Left lobe of liver (tissue), 2 donors: Measurements from ENCODE around the gene EFS. TPM values are rescaled to one million over a fixed set of nuclear protein-coding genes. Genes with fewer than 3 reads are reported as not detected.
A peak's percentile ranks its signal among the peaks of the same experiment; 100 is the strongest.

ENCODE experiments used
- ATAC-seq: fragments of 200-7000 bp; cut with Tn5 transposase; one replicate; pipeline ENCODE4 v1.9.1; 2020; ENCODE audit warnings: mild to moderate bottlenecking, moderate library complexity
- DNase-seq: peaks from one replicate; pipeline ENCODE4 v3.0.0-alpha.2; 2020; ENCODE audit warnings: low spot score
- total RNA-seq: library from RNA; stranded (reverse); gene quantifications from one replicate; pipeline ENCODE4 v1.2.1, GENCODE V29; 2021
- donor health status: DM: no; HTN: no; CAD: no; lungs with moderate emphysema.
- donor health status: DM: no; HTN: yes; CAD: no.

The EFS gene
- total RNA-seq, 1 donor from 2014 or later = 0.68 TPM

GRCh38 chr14:23380197-23380914 is 15.4 kb upstream of the EFS start:
- DNase-seq = no peak
- peak; percentile 27 for ATAC-seq

GRCh38 chr14:23379366-23380196 is 14.6 kb upstream of the EFS start:
- ATAC-seq (peak; percentile 99), DNase-seq (peak; percentile 82)

GRCh38 chr14:23378612-23379220 is 13.7 kb upstream of the EFS start:
- DNase-seq = no peak
- no peak for ATAC-seq

- DNase-seq = no peak
- no peak for ATAC-seq
These were observed 12.9 kb upstream of the EFS start for GRCh38 chr14:23377573-23378563.

- no peak for ATAC-seq
- DNase-seq = no peak
These were observed 12.2 kb upstream of the EFS start for GRCh38 chr14:23377198-23377550.

GRCh38 chr14:23376482-23377197 is 11.7 kb upstream of the EFS start, which contains the start of gene CMTM5:
CMTM5 (plus strand) TSS chr14:23377046; CDS start chr14:23377252, 206 bp downstream.
- DNase-seq = no peak
- no peak for ATAC-seq

GRCh38 chr14:23375527-23376251 is 10.7 kb upstream of the EFS start:
- ATAC-seq (no peak), DNase-seq (no peak)

GRCh38 chr14:23373041-23373440 is 8.1 kb upstream of the EFS start:
- ATAC-seq (no peak), DNase-seq (no peak)

- DNase-seq (no peak), ATAC-seq (no peak)
These were observed 7.5 kb upstream of the EFS start, which contains the start of gene IL25 for GRCh38 chr14:23372509-23372908. IL25 (plus strand) TSS chr14:23372809.

GRCh38 chr14:23371865-23372264 is 6.9 kb upstream of the EFS start:
- ATAC-seq (no peak), DNase-seq (no peak)

- DNase-seq = no peak
- ATAC-seq = no peak
These were observed 5.2 kb upstream of the EFS start for GRCh38 chr14:23370221-23370620.

GRCh38 chr14:23366426-23366921 is 1.5 kb upstream of the EFS start:
- DNase-seq = no peak

GRCh38 chr14:23365732-23366425 is 907 bp upstream of the EFS start:
- ATAC-seq (peak; percentile 50), DNase-seq (no peak)

More at GRCh38 chr14:23366426-23366921, 1.5 kb upstream of the EFS start:
- ATAC-seq = peak; percentile 42

GRCh38 chr14:23364164-23365035 is 572 bp downstream of the EFS start:
- no peak for ATAC-seq
- DNase-seq = no peak

- ATAC-seq = no peak
These were observed 2.8 kb downstream of the EFS start for GRCh38 chr14:23362200-23362599.

GRCh38 chr14:23361763-23362162 is 3.2 kb downstream of the EFS start:
- DNase-seq = no peak
- ATAC-seq = no peak

More at GRCh38 chr14:23362200-23362599, 2.8 kb downstream of the EFS start:
- DNase-seq = no peak

GRCh38 chr14:23361320-23361719 is 3.7 kb downstream of the EFS start:
- no peak for ATAC-seq
- DNase-seq = no peak
